ENCODE data around the gene TGFBR3.

The TGFBR3 gene

GRCh38 chr1:91805311-91805801 is 80.6 kb downstream of the TGFBR3 start:
- H3K79me2 ChIP-seq (ENCODE audit: insufficient read depth, low read length) = no peaks in the 10 kb centered on the region
- no peaks in the 10 kb centered on the region for H4K20me1 ChIP-seq (ENCODE audit: insufficient read depth, low read length)
- peaks cover 24% of the 10 kb centered on the region for H3K4me1 ChIP-seq (ENCODE audit: insufficient read depth, low read length)
- no peak for ATAC-seq (ENCODE audit: insufficient read depth, low read depth)
- TF ChIP-seq CTCF (IDR thresholded peaks at IDR 0.05; ENCODE audit: borderline replicate concordance, extremely low read depth, low read length, poor library complexity, severe bottlenecking) (no peak), EZH2 (IDR thresholded peaks at IDR 0.05; ENCODE audit: borderline replicate concordance, low read depth, low read length, severe bottlenecking) (no peak)
- no peak for DNase-seq
- no peak overlapping the region for H3K4me3 ChIP-seq (ENCODE audit: low read depth in 1 of 2, low read length in 2 of 2)
- no peaks in the 10 kb centered on the region for H3K27me3 ChIP-seq (ENCODE audit: insufficient read depth, low read length, poor library complexity)
- no peak overlapping the region for H3K27ac ChIP-seq (ENCODE audit: low read length)
- H3K4me2 ChIP-seq (ENCODE audit: insufficient read depth, low read length) = no peak overlapping the region
- H2AFZ ChIP-seq (ENCODE audit: low read depth, low read length) = no peak overlapping the region
- H3K9me3 ChIP-seq (ENCODE audit: insufficient read depth, low read length, severe bottlenecking) = no peaks in the 10 kb centered on the region
- no peaks in the 10 kb centered on the region for H3K36me3 ChIP-seq (ENCODE audit: insufficient read depth, low read length)
- H3K9ac ChIP-seq (ENCODE audit: low read depth, low read length) = no peak overlapping the region

- peaks cover 24% of the 10 kb centered on the region for H3K4me1 ChIP-seq (ENCODE audit: insufficient read depth, low read length)
- no peaks in the 10 kb centered on the region for H3K9me3 ChIP-seq (ENCODE audit: insufficient read depth, low read length, severe bottlenecking)
- no peaks in the 10 kb centered on the region for H3K27me3 ChIP-seq (ENCODE audit: insufficient read depth, low read length, poor library complexity)
- no peaks in the 10 kb centered on the region for H3K36me3 ChIP-seq (ENCODE audit: insufficient read depth, low read length)
- H2AFZ ChIP-seq (ENCODE audit: low read depth, low read length) = no peak overlapping the region
- H3K4me3 ChIP-seq (ENCODE audit: low read depth in 1 of 2, low read length in 2 of 2) = no peak overlapping the region
- TF ChIP-seq EZH2 (IDR thresholded peaks at IDR 0.05; ENCODE audit: borderline replicate concordance, low read depth, low read length, severe bottlenecking) = no peak
- no peak for TF ChIP-seq CTCF (IDR thresholded peaks at IDR 0.05; ENCODE audit: borderline replicate concordance, extremely low read depth, low read length, poor library complexity, severe bottlenecking)
- H3K27ac ChIP-seq (ENCODE audit: low read length) = no peak overlapping the region
- no peak overlapping the region for H3K9ac ChIP-seq (ENCODE audit: low read depth, low read length)
- H3K4me2 ChIP-seq (ENCODE audit: insufficient read depth, low read length) = peak overlapping the region; percentile 57
- ATAC-seq (ENCODE audit: insufficient read depth, low read depth) = peak; percentile 95
- H3K79me2 ChIP-seq (ENCODE audit: insufficient read depth, low read length) = no peaks in the 10 kb centered on the region
- no peaks in the 10 kb centered on the region for H4K20me1 ChIP-seq (ENCODE audit: insufficient read depth, low read length)
- peak; percentile 75 for DNase-seq
These were observed 81.4 kb downstream of the TGFBR3 start for GRCh38 chr1:91804546-91805023.

GRCh38 chr1:91803847-91804545 is 82.0 kb downstream of the TGFBR3 start:
- no peaks in the 10 kb centered on the region for H3K27me3 ChIP-seq (ENCODE audit: insufficient read depth, low read length, poor library complexity)
- H3K4me2 ChIP-seq (ENCODE audit: insufficient read depth, low read length) = peak overlapping the region; percentile 57
- peak overlapping the region in 1 of 2 experiments; percentile 14; a peak in 1 of 4 replicates for H3K4me3 ChIP-seq (ENCODE audit: low read depth in 1 of 2, low read length in 2 of 2)
- peaks cover 24% of the 10 kb centered on the region for H3K4me1 ChIP-seq (ENCODE audit: insufficient read depth, low read length)
- no peaks in the 10 kb centered on the region for H3K36me3 ChIP-seq (ENCODE audit: insufficient read depth, low read length)
- no peak for TF ChIP-seq EZH2 (IDR thresholded peaks at IDR 0.05; ENCODE audit: borderline replicate concordance, low read depth, low read length, severe bottlenecking)
- no peak for TF ChIP-seq CTCF (IDR thresholded peaks at IDR 0.05; ENCODE audit: borderline replicate concordance, extremely low read depth, low read length, poor library complexity, severe bottlenecking)
- no peaks in the 10 kb centered on the region for H3K79me2 ChIP-seq (ENCODE audit: insufficient read depth, low read length)
- 0 out of 2 replicates have a peak overlapping the region, but pooled peaks have one; percentile 4 for H3K9ac ChIP-seq (ENCODE audit: low read depth, low read length)
- H3K9me3 ChIP-seq (ENCODE audit: insufficient read depth, low read length, severe bottlenecking) = no peaks in the 10 kb centered on the region
- H3K27ac ChIP-seq (ENCODE audit: low read length) = peak overlapping the region; percentile 52
- no peak; the same call in 2 of the 3 replicates for ATAC-seq (ENCODE audit: insufficient read depth, low read depth)
- H4K20me1 ChIP-seq (ENCODE audit: insufficient read depth, low read length) = no peaks in the 10 kb centered on the region
- no peak for DNase-seq
- H2AFZ ChIP-seq (ENCODE audit: low read depth, low read length) = peak overlapping the region; percentile 36; the same call in 1 of the 2 replicates

All from DND-41 (cell line).